Liver (tissue), 9 donors: Measurements from ENCODE around the gene SOX5. TPM values are rescaled to one million over a fixed set of nuclear protein-coding genes. Genes with fewer than 3 reads are reported as not detected.

Experiments used
- DNase-seq: peaks from one replicate; pipeline ENCODE4 v3.0.0-alpha.2; 2017; ENCODE audit warnings: low spot score
- H3K27ac ChIP-seq, 2 donors: one replicate each; pipeline ENCODE4 v1.7.0; 2013; ENCODE audit warnings: inconsistent platforms in 2 of 2, low read length in 2 of 2, control low read depth in 1 of 2, low read depth in 1 of 2, mild to moderate bottlenecking in 1 of 2
- H3K27me3 ChIP-seq, 4 donors: one replicate each; pipeline versions ENCODE4 v1.6.1 to v1.7.0; 2013; ENCODE audit warnings: low read length in 3 of 4, inconsistent platforms in 1 of 4, mild to moderate bottlenecking in 1 of 4, moderate library complexity in 1 of 4; ENCODE audit not compliant: control insufficient read depth in 4 of 4, insufficient read depth in 4 of 4
- H3K36me3 ChIP-seq, 4 donors: one replicate each; pipeline versions ENCODE4 v1.6.1 to v1.7.0; 2013; ENCODE audit warnings: low read length in 3 of 4, mild to moderate bottlenecking in 3 of 4, low read depth in 1 of 4, moderate library complexity in 1 of 4; ENCODE audit not compliant: control insufficient read depth in 4 of 4, insufficient read depth in 3 of 4
- H3K4me1 ChIP-seq, 4 donors: one replicate each; pipeline versions ENCODE4 v1.6.1 to v1.7.0; 2013; ENCODE audit warnings: low read length in 3 of 4, mild to moderate bottlenecking in 3 of 4, moderate library complexity in 1 of 4; ENCODE audit not compliant: control insufficient read depth in 4 of 4, insufficient read depth in 4 of 4
- H3K4me3 ChIP-seq, 3 donors: one replicate each; pipeline versions ENCODE4 v1.6.1 to v1.7.0; 2013; ENCODE audit warnings: low read length in 3 of 3, control low read depth in 1 of 3, low read depth in 1 of 3, mild to moderate bottlenecking in 1 of 3
- H3K9ac ChIP-seq, 2 donors: one replicate each; pipeline ENCODE4 v1.7.0; 2013; ENCODE audit warnings: low read length in 2 of 2, mild to moderate bottlenecking in 2 of 2, moderate library complexity in 2 of 2, control low read depth in 1 of 2, low read depth in 1 of 2
- H3K9me3 ChIP-seq, 4 donors: one replicate each; pipeline versions ENCODE4 v1.6.1 to v1.7.0; 2013; ENCODE audit warnings: low read length in 3 of 4; ENCODE audit not compliant: control insufficient read depth in 4 of 4
- EGR1 ChIP-seq, 2 donors: IDR thresholded peaks; 2 replicates each; pipeline ENCODE4 v1.6.1; 2016 to 2018; ENCODE audit warnings: antibody characterized with exemption in 2 of 2, low read depth in 2 of 2
- FOXA1 ChIP-seq: IDR thresholded peaks from 2 replicates; pipeline ENCODE4 v1.6.1; 2016; ENCODE audit warnings: antibody characterized with exemption
- FOXA2 ChIP-seq: IDR thresholded peaks from 2 replicates; pipeline ENCODE4 v1.6.1; 2016; ENCODE audit warnings: antibody characterized with exemption
- GABPA ChIP-seq, 2 donors: IDR thresholded peaks in 1 of 2; conservative IDR thresholded peaks in 1 of 2; 2 replicates each; pipeline ENCODE4 v1.6.1; 2016; ENCODE audit warnings: antibody characterized with exemption in 2 of 2, mild to moderate bottlenecking in 1 of 2, moderate library complexity in 1 of 2
- HNF4A ChIP-seq, 2 donors: conservative IDR thresholded peaks; 2 replicates each; pipeline ENCODE4 v1.6.1; 2016; ENCODE audit warnings: antibody characterized with exemption in 2 of 2, mild to moderate bottlenecking in 2 of 2
- HNF4G ChIP-seq: IDR thresholded peaks from 2 replicates; pipeline ENCODE4 v1.6.1; 2016; ENCODE audit warnings: antibody characterized with exemption
- JUND ChIP-seq, 2 donors: IDR thresholded peaks; 2 replicates each; pipeline ENCODE4 v1.6.1; 2016; ENCODE audit warnings: antibody characterized with exemption in 2 of 2
- NR2F2 ChIP-seq: IDR thresholded peaks from 2 replicates; pipeline ENCODE4 v1.6.1; 2016; ENCODE audit warnings: antibody characterized with exemption
- RAD21 ChIP-seq, 2 donors: IDR thresholded peaks; 2 replicates each; pipeline ENCODE4 v1.6.1; 2016; ENCODE audit warnings: antibody characterized with exemption in 2 of 2, mild to moderate bottlenecking in 2 of 2
- RXRA ChIP-seq, 2 donors: IDR thresholded peaks; 2 replicates each; pipeline ENCODE4 v1.6.1; 2017 to 2018; ENCODE audit warnings: antibody characterized with exemption in 2 of 2, mild to moderate bottlenecking in 1 of 2
- SP1 ChIP-seq: IDR thresholded peaks from 2 replicates; pipeline ENCODE4 v1.6.1; 2018; ENCODE audit warnings: antibody characterized with exemption, mild to moderate bottlenecking
- TAF1 ChIP-seq: conservative IDR thresholded peaks from 2 replicates; pipeline ENCODE4 v1.6.1; 2016; ENCODE audit warnings: antibody characterized with exemption, mild to moderate bottlenecking
- YY1 ChIP-seq: IDR thresholded peaks from 2 replicates; pipeline ENCODE4 v1.6.1; 2016; ENCODE audit warnings: antibody characterized with exemption, mild to moderate bottlenecking
- WGBS: extraction: QIAGEN DNeasy Blood & Tissue Kit; methylation state at CpG from one replicate; pipeline ENCODE4 v1.1.7; 2013; 5-methylcytosine and 5-hydroxymethylcytosine counted together
- polyA plus RNA-seq, 2 donors: library from polyadenylated mRNA; stranded (reverse) in 1 of 2; unstranded in 1 of 2; fragments of 200-250 nt in 1 of 2; fragments of >200 nt in 1 of 2; fragmentation: Nextera tagmentation in 1 of 2; extraction: Ambion mirVana in 1 of 2; gene quantifications; one replicate each; pipeline versions ENCODE4 v1.2.1 to v1.2.3, GENCODE V29; 2013 to 2015
- total RNA-seq, 2 donors: library from RNA; depleted of rRNA; stranded (reverse); fragments of >200 nt; gene quantifications; one replicate each; pipeline ENCODE4 v1.2.3, GENCODE V29; 2014
- TF ChIP-seq, protein P1 (sequence below): fragments of 150-350 bp; IDR thresholded peaks from 2 replicates; pipeline ENCODE4 v1.5.1; 2017; ENCODE audit warnings: improper control_type of control experiment, low read depth, low read length; ENCODE audit not compliant: missing input control
- TF ChIP-seq, protein P2 (sequence below): IDR thresholded peaks from 2 replicates; pipeline ENCODE4 v1.6.1; 2016; ENCODE audit warnings: antibody characterized with exemption
- TF ChIP-seq, protein P3 (sequence below): IDR thresholded peaks from 2 replicates; pipeline ENCODE4 v1.6.1; 2016; ENCODE audit warnings: antibody characterized with exemption, mild to moderate bottlenecking
- TF ChIP-seq, protein P4 (sequence below): IDR thresholded peaks from 2 replicates; pipeline ENCODE4 v1.6.1; 2016; ENCODE audit warnings: antibody characterized with exemption
- TF ChIP-seq, protein P5 (sequence below): IDR thresholded peaks from 2 replicates; pipeline ENCODE4 v1.6.1; 2016; ENCODE audit warnings: antibody characterized with exemption
- donor health status: healthy.
- donor health status: healthy.
- donor health status: healthy.
- donor health status: healthy.
- donor health status: healthy.

SOX5 gene
- total and polyA plus RNA-seq, 4 donors = 2.3 to 42.4 (median 12.3) TPM

DNA sequence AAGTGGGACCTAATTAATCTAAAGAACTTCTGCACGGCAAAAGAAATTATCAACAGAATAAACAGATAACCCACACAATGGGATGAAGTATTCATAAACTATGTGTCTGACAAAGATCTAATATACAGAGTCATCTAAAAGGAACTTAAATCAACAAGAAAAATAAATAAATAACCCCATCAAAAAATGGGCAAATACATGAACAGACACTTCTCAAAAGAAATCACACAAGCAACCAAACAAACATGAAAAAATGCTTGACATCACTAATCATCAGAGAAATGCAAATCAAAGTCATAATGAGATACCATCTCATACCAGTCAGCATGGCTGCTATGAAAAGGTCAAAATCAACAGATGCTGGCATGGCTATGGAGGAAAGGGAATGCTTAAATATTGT is 466.9 kb downstream of the SOX5 start:
- Histone ChIP-seq H3K27me3 (no peaks in the 10 kb centered on the region), H3K36me3 (no peaks in the 10 kb centered on the region), H3K9me3 (no peaks in the 10 kb centered on the region), H3K9ac (no peak overlapping the region), H3K4me3 (no peak overlapping the region), H3K27ac (no peak overlapping the region), H3K4me1 (peaks cover 0 to 5% (median 2%) of the 10 kb centered on the region in 4 donors)
- no peak for DNase-seq
- TF ChIP-seq RAD21 (IDR thresholded peaks at IDR 0.05) (no peak), NR2F2 (no peak), FOXA2 (no peak), FOXA1 (no peak), SP1 (no peak), YY1 (no peak), GABPA (IDR thresholded peaks at IDR 0.05 in 1 of 2, conservative IDR thresholded peaks at IDR 0.05 in 1 of 2) (no peak), EGR1 (IDR thresholded peaks at IDR 0.05; ENCODE audit: low read depth in 2 of 2) (no peak), HNF4G (no peak), JUND (IDR thresholded peaks at IDR 0.05) (no peak), HNF4A (conservative IDR thresholded peaks at IDR 0.05) (no peak), RXRA (IDR thresholded peaks at IDR 0.05) (no peak), TAF1 (no peak)
- TF ChIP-seq, protein P1, sequence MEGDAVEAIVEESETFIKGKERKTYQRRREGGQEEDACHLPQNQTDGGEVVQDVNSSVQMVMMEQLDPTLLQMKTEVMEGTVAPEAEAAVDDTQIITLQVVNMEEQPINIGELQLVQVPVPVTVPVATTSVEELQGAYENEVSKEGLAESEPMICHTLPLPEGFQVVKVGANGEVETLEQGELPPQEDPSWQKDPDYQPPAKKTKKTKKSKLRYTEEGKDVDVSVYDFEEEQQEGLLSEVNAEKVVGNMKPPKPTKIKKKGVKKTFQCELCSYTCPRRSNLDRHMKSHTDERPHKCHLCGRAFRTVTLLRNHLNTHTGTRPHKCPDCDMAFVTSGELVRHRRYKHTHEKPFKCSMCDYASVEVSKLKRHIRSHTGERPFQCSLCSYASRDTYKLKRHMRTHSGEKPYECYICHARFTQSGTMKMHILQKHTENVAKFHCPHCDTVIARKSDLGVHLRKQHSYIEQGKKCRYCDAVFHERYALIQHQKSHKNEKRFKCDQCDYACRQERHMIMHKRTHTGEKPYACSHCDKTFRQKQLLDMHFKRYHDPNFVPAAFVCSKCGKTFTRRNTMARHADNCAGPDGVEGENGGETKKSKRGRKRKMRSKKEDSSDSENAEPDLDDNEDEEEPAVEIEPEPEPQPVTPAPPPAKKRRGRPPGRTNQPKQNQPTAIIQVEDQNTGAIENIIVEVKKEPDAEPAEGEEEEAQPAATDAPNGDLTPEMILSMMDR = no peak
- TF ChIP-seq, protein P2, sequence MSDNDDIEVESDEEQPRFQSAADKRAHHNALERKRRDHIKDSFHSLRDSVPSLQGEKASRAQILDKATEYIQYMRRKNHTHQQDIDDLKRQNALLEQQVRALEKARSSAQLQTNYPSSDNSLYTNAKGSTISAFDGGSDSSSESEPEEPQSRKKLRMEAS = no peak
- TF ChIP-seq, protein P3, sequence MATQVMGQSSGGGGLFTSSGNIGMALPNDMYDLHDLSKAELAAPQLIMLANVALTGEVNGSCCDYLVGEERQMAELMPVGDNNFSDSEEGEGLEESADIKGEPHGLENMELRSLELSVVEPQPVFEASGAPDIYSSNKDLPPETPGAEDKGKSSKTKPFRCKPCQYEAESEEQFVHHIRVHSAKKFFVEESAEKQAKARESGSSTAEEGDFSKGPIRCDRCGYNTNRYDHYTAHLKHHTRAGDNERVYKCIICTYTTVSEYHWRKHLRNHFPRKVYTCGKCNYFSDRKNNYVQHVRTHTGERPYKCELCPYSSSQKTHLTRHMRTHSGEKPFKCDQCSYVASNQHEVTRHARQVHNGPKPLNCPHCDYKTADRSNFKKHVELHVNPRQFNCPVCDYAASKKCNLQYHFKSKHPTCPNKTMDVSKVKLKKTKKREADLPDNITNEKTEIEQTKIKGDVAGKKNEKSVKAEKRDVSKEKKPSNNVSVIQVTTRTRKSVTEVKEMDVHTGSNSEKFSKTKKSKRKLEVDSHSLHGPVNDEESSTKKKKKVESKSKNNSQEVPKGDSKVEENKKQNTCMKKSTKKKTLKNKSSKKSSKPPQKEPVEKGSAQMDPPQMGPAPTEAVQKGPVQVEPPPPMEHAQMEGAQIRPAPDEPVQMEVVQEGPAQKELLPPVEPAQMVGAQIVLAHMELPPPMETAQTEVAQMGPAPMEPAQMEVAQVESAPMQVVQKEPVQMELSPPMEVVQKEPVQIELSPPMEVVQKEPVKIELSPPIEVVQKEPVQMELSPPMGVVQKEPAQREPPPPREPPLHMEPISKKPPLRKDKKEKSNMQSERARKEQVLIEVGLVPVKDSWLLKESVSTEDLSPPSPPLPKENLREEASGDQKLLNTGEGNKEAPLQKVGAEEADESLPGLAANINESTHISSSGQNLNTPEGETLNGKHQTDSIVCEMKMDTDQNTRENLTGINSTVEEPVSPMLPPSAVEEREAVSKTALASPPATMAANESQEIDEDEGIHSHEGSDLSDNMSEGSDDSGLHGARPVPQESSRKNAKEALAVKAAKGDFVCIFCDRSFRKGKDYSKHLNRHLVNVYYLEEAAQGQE = no peak
- TF ChIP-seq, protein P4, sequence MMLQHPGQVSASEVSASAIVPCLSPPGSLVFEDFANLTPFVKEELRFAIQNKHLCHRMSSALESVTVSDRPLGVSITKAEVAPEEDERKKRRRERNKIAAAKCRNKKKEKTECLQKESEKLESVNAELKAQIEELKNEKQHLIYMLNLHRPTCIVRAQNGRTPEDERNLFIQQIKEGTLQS = no peak
- TF ChIP-seq, protein P5, sequence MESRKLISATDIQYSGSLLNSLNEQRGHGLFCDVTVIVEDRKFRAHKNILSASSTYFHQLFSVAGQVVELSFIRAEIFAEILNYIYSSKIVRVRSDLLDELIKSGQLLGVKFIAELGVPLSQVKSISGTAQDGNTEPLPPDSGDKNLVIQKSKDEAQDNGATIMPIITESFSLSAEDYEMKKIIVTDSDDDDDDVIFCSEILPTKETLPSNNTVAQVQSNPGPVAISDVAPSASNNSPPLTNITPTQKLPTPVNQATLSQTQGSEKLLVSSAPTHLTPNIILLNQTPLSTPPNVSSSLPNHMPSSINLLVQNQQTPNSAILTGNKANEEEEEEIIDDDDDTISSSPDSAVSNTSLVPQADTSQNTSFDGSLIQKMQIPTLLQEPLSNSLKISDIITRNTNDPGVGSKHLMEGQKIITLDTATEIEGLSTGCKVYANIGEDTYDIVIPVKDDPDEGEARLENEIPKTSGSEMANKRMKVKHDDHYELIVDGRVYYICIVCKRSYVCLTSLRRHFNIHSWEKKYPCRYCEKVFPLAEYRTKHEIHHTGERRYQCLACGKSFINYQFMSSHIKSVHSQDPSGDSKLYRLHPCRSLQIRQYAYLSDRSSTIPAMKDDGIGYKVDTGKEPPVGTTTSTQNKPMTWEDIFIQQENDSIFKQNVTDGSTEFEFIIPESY = no peak
- WGBS = 88% methylated on average over 1 of the region's 1 CpG
